IMR-90 (cell line): ENCODE measurements around the gene DPP6. TPM values are rescaled to one million over a fixed set of nuclear protein-coding genes. Genes with fewer than 3 reads are reported as not detected.
"Not testable (repeated sequence)": the region's sequence is repeated elsewhere in the genome, so short reads cannot be mapped to it uniquely, and the experiment has no call there.

Experiments
- ATAC-seq: fragments of 200-7000 bp; cut with Tn5 transposase; 2 replicates; pipeline ENCODE4 v1.9.1; 2020; ENCODE audit warnings: low read depth, mild to moderate bottlenecking, moderate library complexity
- BruUV-seq: library from RNA; stranded (reverse); fragments of 400-500 nt; replicated peaks from 2 replicates; lab custom pipeline; 2021; lab: Mats Ljungman, UMichigan
- CTCF ChIA-PET: fragments of 300-600 bp; formaldehyde crosslinking; extraction: SDS; loops from one replicate; lab custom pipeline; 2021; ENCODE audit warnings: antibody characterized with exemption; lab: Yijun Ruan, JAX
- POLR2A ChIA-PET: fragments of 300-600 bp; sonication (Branson Sonifier 250); formaldehyde crosslinking; loops from one replicate; lab custom pipeline; 2022; ENCODE audit warnings: antibody characterized with exemption; ENCODE audit not compliant: unreplicated experiment; lab: Charles Lee
- DNase-seq: peaks from one replicate; pipeline ENCODE4 v3.0.0; 2013
- H2AFZ ChIP-seq: replicated peaks from 2 replicates; pipeline ENCODE3; 2013; ENCODE audit warnings: low read length, mild to moderate bottlenecking; ENCODE audit not compliant: poor library complexity
- H2AK5ac ChIP-seq: 2 replicates; pipeline ENCODE4 v1.6.1; 2013; ENCODE audit warnings: low read depth, low read length, inconsistent platforms
- H2AK9ac ChIP-seq: replicated peaks from 2 replicates; pipeline ENCODE3; 2013; ENCODE audit warnings: mild to moderate bottlenecking, low read depth, low read length, moderate library complexity; ENCODE audit not compliant: poor library complexity
- H2BK120ac ChIP-seq: 2 replicates; pipeline ENCODE4 v1.6.1; 2013; ENCODE audit warnings: low read depth, low read length, inconsistent platforms
- H2BK15ac ChIP-seq: 3 replicates; pipeline ENCODE4 v1.6.1; 2013; ENCODE audit warnings: low read depth, low read length, inconsistent platforms
- H2BK20ac ChIP-seq: 2 replicates; pipeline ENCODE4 v1.6.1; 2013; ENCODE audit warnings: low read depth, mild to moderate bottlenecking, inconsistent platforms, low read length, moderate library complexity
- H2BK5ac ChIP-seq: 2 replicates; pipeline ENCODE4 v1.6.1; 2013; ENCODE audit warnings: mild to moderate bottlenecking, low read depth, low read length, inconsistent platforms; ENCODE audit not compliant: poor library complexity, severe bottlenecking
- H3K14ac ChIP-seq: replicated peaks from 2 replicates; pipeline ENCODE4 v1.6.1; 2013; ENCODE audit warnings: low read depth, low read length, inconsistent platforms
- H3K18ac ChIP-seq: 2 replicates; pipeline ENCODE4 v1.6.1; 2013; ENCODE audit warnings: low read depth, low read length, control low read depth
- H3K23ac ChIP-seq: 2 replicates; pipeline ENCODE4 v1.6.1; 2013; ENCODE audit warnings: low read depth, low read length, inconsistent platforms
- H3K27ac ChIP-seq: 2 replicates; pipeline ENCODE4 v1.5.1; 2013; ENCODE audit warnings: mild to moderate bottlenecking, control low read depth, low read length; ENCODE audit not compliant: insufficient read depth
- H3K27me3 ChIP-seq: 2 replicates; pipeline ENCODE4 v1.6.1; 2013; ENCODE audit warnings: low read length; ENCODE audit not compliant: control insufficient read depth, insufficient read depth
- H3K36me3 ChIP-seq: 2 replicates; pipeline ENCODE4 v1.6.1; 2013; ENCODE audit warnings: low read length, mixed read lengths; ENCODE audit not compliant: control insufficient read depth, insufficient read depth
- H3K4ac ChIP-seq: 2 replicates; pipeline ENCODE4 v1.6.1; 2013; ENCODE audit warnings: low read depth, low read length, inconsistent platforms
- H3K4me1 ChIP-seq: 2 replicates; pipeline ENCODE4 v1.6.1; 2013; ENCODE audit warnings: low read length, mixed read lengths; ENCODE audit not compliant: control insufficient read depth, insufficient read depth
- H3K4me2 ChIP-seq: 2 replicates; pipeline ENCODE4 v1.6.1; 2013; ENCODE audit warnings: low read depth, mild to moderate bottlenecking, control low read depth, low read length, moderate library complexity
- H3K4me3 ChIP-seq: 2 replicates; pipeline ENCODE4 v1.5.1; 2013; ENCODE audit warnings: low read depth, mild to moderate bottlenecking, control low read depth, low read length, moderate library complexity; ENCODE audit not compliant: insufficient read depth
- H3K56ac ChIP-seq: 2 replicates; pipeline ENCODE4 v1.6.1; 2013; ENCODE audit warnings: low read length, inconsistent platforms; ENCODE audit not compliant: insufficient read depth; ENCODE audit errors: extremely low read depth
- H3K79me1 ChIP-seq, 2 experiments: 2 replicates each; pipeline ENCODE4 v1.6.1; 2013; ENCODE audit warnings: low read length in 2 of 2, inconsistent platforms in 1 of 2, low read depth in 1 of 2
- H3K9ac ChIP-seq: 2 replicates; pipeline ENCODE4 v1.6.1; 2013; ENCODE audit warnings: low read depth, low read length, control low read depth
- H3K9me1 ChIP-seq: 2 replicates; pipeline ENCODE4 v1.6.1; 2013; ENCODE audit warnings: low read length, inconsistent platforms; ENCODE audit not compliant: insufficient read depth
- H3K9me3 ChIP-seq: 2 replicates; pipeline ENCODE4 v1.6.1; 2013; ENCODE audit warnings: low read length; ENCODE audit not compliant: control insufficient read depth, insufficient read depth
- H4K20me1 ChIP-seq: 2 replicates; pipeline ENCODE4 v1.6.1; 2013; ENCODE audit warnings: low read length, inconsistent platforms; ENCODE audit not compliant: insufficient read depth
- H4K5ac ChIP-seq: 2 replicates; pipeline ENCODE4 v1.6.1; 2013; ENCODE audit warnings: mild to moderate bottlenecking, low read depth, low read length, control low read depth
- H4K8ac ChIP-seq, 2 experiments: 2 replicates each; pipeline ENCODE4 v1.6.1; 2013; ENCODE audit warnings: low read depth in 2 of 2, low read length in 2 of 2, control low read depth in 1 of 2, inconsistent platforms in 1 of 2
- H4K91ac ChIP-seq: 2 replicates; pipeline ENCODE4 v1.6.1; 2013; ENCODE audit warnings: low read depth, low read length, inconsistent platforms; ENCODE audit not compliant: insufficient read depth
- WGBS, 2 experiments: methylation state at CpG; one replicate each; pipeline versions ENCODE4 v1.1.5 to v1.1.7; 2013; ENCODE audit warnings: missing lambda C conversion rate in 2 of 2; ENCODE audit not compliant: insufficient read length in 1 of 2; ENCODE audit errors: extremely low coverage in 2 of 2; 5-methylcytosine and 5-hydroxymethylcytosine counted together
- dilution Hi-C: fragments of 300-500 bp; cut with HindIII; formaldehyde crosslinking; loops from one replicate; pipeline ENCODE4 v1.14.3; 2018; ENCODE audit warnings: low sequenced_read_pairs; ENCODE audit not compliant: unreplicated experiment
- in situ Hi-C: fragments of 300-500 bp; cut with MboI; formaldehyde crosslinking; loops from 3 replicates; pipeline ENCODE4 v1.14.3; 2019; ENCODE audit warnings: low sequenced_read_pairs, inconsistent platforms, mixed read lengths
- intact Hi-C: fragments of 100-400 bp; cut with micrococcal nuclease; formaldehyde crosslinking; loops from 2 replicates; pipeline ENCODE4 v1.10.0; 2022
- polyA plus RNA-seq, 3 experiments: library from polyadenylated mRNA; depleted of rRNA; stranded (reverse); fragments of >200 nt; gene quantifications; 2 replicates each; pipeline ENCODE4 v1.2.3, GENCODE V29; 2012; ENCODE audit warnings: low replicate concordance in 1 of 3
- total RNA-seq: library from RNA; depleted of rRNA; stranded (reverse); fragments of >200 nt; gene quantifications from 2 replicates; pipeline ENCODE4 v1.2.3, GENCODE V29; 2012

DPP6 gene
- total and polyA plus RNA-seq, 2 of the 4 experiments (the other 2 are of a cell fraction) = not detected

GRCh38 chr7:154148791-154149516 lies 96.8 kb downstream of the DPP6 start:
- intact Hi-C loops, H3K23ac ChIP-seq, H4K20me1 ChIP-seq, H2AK5ac ChIP-seq, H3K4me1 ChIP-seq, H4K91ac ChIP-seq, H2BK120ac ChIP-seq, dilution Hi-C loops, H3K27ac ChIP-seq, H2AK9ac ChIP-seq, H4K5ac ChIP-seq, H3K36me3 ChIP-seq, BruUV-seq, H3K79me1 ChIP-seq, H3K4me2 ChIP-seq, POLR2A ChIA-PET, ATAC-seq, H3K9me3 ChIP-seq, DNase-seq, H3K14ac ChIP-seq, H3K27me3 ChIP-seq, H3K9ac ChIP-seq, H2AFZ ChIP-seq, H3K56ac ChIP-seq, H3K9me1 ChIP-seq, in situ Hi-C loops, H3K4ac ChIP-seq, H3K4me3 ChIP-seq, CTCF ChIA-PET, H2BK5ac ChIP-seq, H3K18ac ChIP-seq, H4K8ac ChIP-seq, H2BK20ac ChIP-seq, H2BK15ac ChIP-seq: not testable (repeated sequence)
- WGBS, 2 experiments = no CpG with 5 or more reads among the region's 10 CpGs

GRCh38 chr7:154150656-154151055 lies 98.5 kb downstream of the DPP6 start:
- CTCF ChIA-PET, H2BK15ac ChIP-seq, H3K4ac ChIP-seq, ATAC-seq, H3K18ac ChIP-seq, dilution Hi-C loops, BruUV-seq, H2AK9ac ChIP-seq, H3K27ac ChIP-seq, H3K36me3 ChIP-seq, H4K20me1 ChIP-seq, H2AFZ ChIP-seq, H2BK120ac ChIP-seq, H3K4me1 ChIP-seq, H3K9me3 ChIP-seq, H3K9ac ChIP-seq, DNase-seq, H3K4me3 ChIP-seq, POLR2A ChIA-PET, intact Hi-C loops, H4K5ac ChIP-seq, H3K9me1 ChIP-seq, H4K91ac ChIP-seq, H3K56ac ChIP-seq, H3K27me3 ChIP-seq, H4K8ac ChIP-seq, H3K14ac ChIP-seq, H2BK20ac ChIP-seq, in situ Hi-C loops, H3K79me1 ChIP-seq, H3K4me2 ChIP-seq, H3K23ac ChIP-seq, H2AK5ac ChIP-seq, H2BK5ac ChIP-seq: not testable (repeated sequence)
- WGBS, 2 experiments = 90% methylated on average over 2 of the region's 9 CpGs; no CpG with 5 or more reads in 1 of the 2 experiments
